Sigmoid colon (tissue), 7 donors: ENCODE data around the gene TCF12. TPM values are rescaled to one million over a fixed set of nuclear protein-coding genes. Genes with fewer than 3 reads are reported as not detected.

Source experiments
- DNase-seq: peaks from one replicate; pipeline ENCODE4 v3.0.0-alpha.2; 2019
- H3K27ac ChIP-seq, 4 donors: fragments of 200-600 bp; sonication (generic); one replicate each; pipeline ENCODE4 v1.5.1; 2016 to 2019; ENCODE audit warnings: mild to moderate bottlenecking in 1 of 4
- H3K27me3 ChIP-seq, 3 donors: fragments of 200-600 bp; sonication (generic); one replicate each; pipeline ENCODE4 v1.5.1; 2019; ENCODE audit warnings: mild to moderate bottlenecking in 1 of 3
- H3K36me3 ChIP-seq, 4 donors: fragments of 200-600 bp; sonication (generic); one replicate each; pipeline ENCODE4 v1.5.1; 2016 to 2019
- H3K4me1 ChIP-seq, 4 donors: fragments of 200-600 bp; sonication (generic); one replicate each; pipeline ENCODE4 v1.5.1; 2017 to 2019
- H3K4me3 ChIP-seq, 4 donors: fragments of 200-600 bp; sonication (generic); one replicate each; pipeline ENCODE4 v1.5.1; 2017 to 2019; ENCODE audit warnings: mild to moderate bottlenecking in 2 of 4, moderate library complexity in 1 of 4
- H3K9me3 ChIP-seq, 4 donors: fragments of 200-600 bp in 3 of 4; sonication (generic) in 3 of 4; one replicate each; pipeline versions ENCODE4 v1.5.1 to v1.6.1; 2013 to 2019
- EP300 ChIP-seq, 4 donors: sonication (generic); formaldehyde crosslinking; IDR thresholded peaks; one replicate each; pipeline ENCODE4 v1.6.1; 2017; ENCODE audit warnings: antibody characterized with exemption in 4 of 4
- POLR2A ChIP-seq, 2 donors: fragments of 450-650 bp; IDR thresholded peaks; one replicate each; pipeline ENCODE4 v1.6.1; 2016; ENCODE audit warnings: antibody characterized with exemption in 2 of 2, mild to moderate bottlenecking in 2 of 2, moderate library complexity in 2 of 2
- POLR2AphosphoS5 ChIP-seq, 4 donors: sonication (generic); formaldehyde crosslinking; IDR thresholded peaks; one replicate each; pipeline ENCODE4 v1.6.1; 2017; ENCODE audit warnings: antibody characterized with exemption in 4 of 4
- WGBS, 2 donors: extraction: QIAGEN DNeasy Blood & Tissue Kit; methylation state at CpG; one replicate each; pipeline ENCODE4 v1.1.7; 2013; 5-methylcytosine and 5-hydroxymethylcytosine counted together
- intact Hi-C: fragments of 100-400 bp; cut with DNase I; formaldehyde crosslinking; loops from one replicate; pipeline ENCODE4 v1.15.1; 2023
- polyA plus RNA-seq, 3 donors: library from polyadenylated mRNA; stranded (reverse); fragments of 200-250 nt; gene quantifications; one replicate each; pipeline ENCODE4 v1.2.3, GENCODE V29; 2013
- total RNA-seq, 4 donors: library from RNA; depleted of rRNA; stranded (reverse); fragments of >200 nt; gene quantifications; one replicate each; pipeline ENCODE4 v1.1.0, GENCODE V29; 2016
- TF ChIP-seq, protein P1 (sequence below), 4 experiments: fragments of 450-650 bp in 3 of 4; fragments of 200-600 bp in 1 of 4; IDR thresholded peaks; one replicate each; pipeline ENCODE4 v1.5.1; 2016 to 2019; ENCODE audit warnings: antibody characterized with exemption in 4 of 4, mild to moderate bottlenecking in 3 of 4, moderate library complexity in 2 of 4
- donor health status: healthy with polysubstance abuse.
- donor health status: Bipolar disorder and iron deficiency.
- donor health status: healthy.

Gene TCF12
- total and polyA plus RNA-seq, 7 donors = 13.2 to 147 (median 77.8) TPM

DNA sequence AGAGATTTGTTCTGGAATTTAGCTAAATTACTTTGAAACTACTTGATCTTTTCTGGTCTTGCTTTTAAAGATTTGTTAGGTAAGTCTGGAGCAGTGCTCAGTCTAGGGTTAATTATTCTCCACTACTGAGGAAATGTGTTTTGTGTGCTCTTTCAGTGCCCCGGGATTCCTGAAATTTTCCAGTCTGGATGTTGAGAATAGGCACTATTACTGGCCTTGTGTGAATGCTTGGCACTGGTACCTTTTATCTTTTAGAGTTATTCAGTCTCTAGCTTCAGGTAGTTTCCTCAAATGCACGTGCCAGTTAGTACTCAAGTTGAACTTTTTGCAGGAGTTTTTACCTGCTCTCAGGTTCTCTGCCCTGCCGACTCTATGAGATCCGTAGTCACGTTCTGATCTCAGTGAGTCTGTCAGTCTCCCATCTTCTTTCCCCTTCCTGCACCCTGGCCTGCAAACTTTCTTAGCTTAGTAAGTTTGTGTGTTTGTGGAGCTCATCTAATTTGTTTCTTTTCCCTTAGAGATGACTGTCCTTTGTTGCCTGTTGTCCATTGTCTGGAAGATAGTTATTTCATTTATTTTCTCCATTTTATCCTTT lies 39.5 kb downstream of the TCF12 start:
- peaks cover 0 to 3% (median 1%) of the 10 kb centered on the region in 4 donors for H3K9me3 ChIP-seq
- H3K4me3 ChIP-seq = no peak overlapping the region
- H3K27me3 ChIP-seq = no peaks in the 10 kb centered on the region
- WGBS, 2 donors = 77 to 82% methylated on average over 5 of the region's 5 CpGs
- peaks cover 0 to 20% (median 8%) of the 10 kb centered on the region in 4 donors for H3K4me1 ChIP-seq
- no peak overlapping the region for H3K27ac ChIP-seq
- H3K36me3 ChIP-seq = no peaks in the 10 kb centered on the region
- DNase-seq = no peak
- no peak for TF ChIP-seq POLR2A (IDR thresholded peaks at IDR 0.05)
- TF ChIP-seq, protein P1, sequence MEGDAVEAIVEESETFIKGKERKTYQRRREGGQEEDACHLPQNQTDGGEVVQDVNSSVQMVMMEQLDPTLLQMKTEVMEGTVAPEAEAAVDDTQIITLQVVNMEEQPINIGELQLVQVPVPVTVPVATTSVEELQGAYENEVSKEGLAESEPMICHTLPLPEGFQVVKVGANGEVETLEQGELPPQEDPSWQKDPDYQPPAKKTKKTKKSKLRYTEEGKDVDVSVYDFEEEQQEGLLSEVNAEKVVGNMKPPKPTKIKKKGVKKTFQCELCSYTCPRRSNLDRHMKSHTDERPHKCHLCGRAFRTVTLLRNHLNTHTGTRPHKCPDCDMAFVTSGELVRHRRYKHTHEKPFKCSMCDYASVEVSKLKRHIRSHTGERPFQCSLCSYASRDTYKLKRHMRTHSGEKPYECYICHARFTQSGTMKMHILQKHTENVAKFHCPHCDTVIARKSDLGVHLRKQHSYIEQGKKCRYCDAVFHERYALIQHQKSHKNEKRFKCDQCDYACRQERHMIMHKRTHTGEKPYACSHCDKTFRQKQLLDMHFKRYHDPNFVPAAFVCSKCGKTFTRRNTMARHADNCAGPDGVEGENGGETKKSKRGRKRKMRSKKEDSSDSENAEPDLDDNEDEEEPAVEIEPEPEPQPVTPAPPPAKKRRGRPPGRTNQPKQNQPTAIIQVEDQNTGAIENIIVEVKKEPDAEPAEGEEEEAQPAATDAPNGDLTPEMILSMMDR (IDR thresholded peaks at IDR 0.05) = no peak
- no peak for TF ChIP-seq POLR2AphosphoS5 (IDR thresholded peaks at IDR 0.05)
- TF ChIP-seq EP300 (IDR thresholded peaks at IDR 0.05) = no peak
- intact Hi-C loops = no loop called here

DNA sequence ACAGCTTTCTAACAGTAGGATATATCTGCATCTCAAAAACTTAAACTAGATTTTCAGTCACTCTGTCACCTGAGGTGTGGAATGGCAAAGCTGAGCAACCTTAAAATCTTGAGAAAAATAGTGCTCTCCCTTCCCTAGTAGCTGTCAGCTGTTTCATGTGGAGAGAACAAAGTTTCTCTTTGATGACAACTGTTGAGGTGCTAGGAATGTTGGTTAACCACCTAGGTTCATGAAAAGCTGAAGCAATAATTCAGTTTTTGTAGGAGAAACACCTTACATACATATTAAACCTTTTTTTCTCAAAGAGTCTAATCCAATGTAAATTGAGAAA lies 40.8 kb downstream of the TCF12 start:
- no peak overlapping the region for H3K4me3 ChIP-seq
- intact Hi-C loops = no loop called here

DNA sequence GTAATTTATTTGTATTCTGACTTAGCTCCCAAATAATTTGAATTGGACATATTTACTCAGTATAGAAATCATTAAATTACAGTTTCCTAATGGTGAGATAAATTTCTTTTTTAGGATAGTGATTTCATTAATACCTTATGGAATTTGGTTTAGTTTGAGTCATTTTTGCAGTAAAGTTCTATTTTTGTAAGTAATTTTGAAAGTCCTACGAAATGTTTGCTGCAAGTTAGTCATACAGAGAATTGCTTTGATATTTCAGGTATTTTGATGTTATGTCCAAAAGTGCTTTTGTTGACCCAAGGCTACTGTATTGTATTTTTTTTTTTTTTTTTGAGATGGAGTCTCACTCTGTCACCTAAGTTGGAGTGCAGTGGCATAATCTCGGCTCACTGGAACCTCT lies 41.7 kb downstream of the TCF12 start:
- Histone ChIP-seq H3K4me3 (no peak overlapping the region), H3K4me1 (peaks cover 0 to 36% (median 25%) of the 10 kb centered on the region in 4 donors), H3K27ac (no peak overlapping the region), H3K9me3 (peaks cover 0 to 3% (median 1%) of the 10 kb centered on the region in 4 donors), H3K27me3 (no peaks in the 10 kb centered on the region), H3K36me3 (no peaks in the 10 kb centered on the region)
- WGBS, 2 donors = 94 to 96% methylated on average over 2 of the region's 2 CpGs
- intact Hi-C loops = no loop called here
- TF ChIP-seq, protein P1 (IDR thresholded peaks at IDR 0.05) = no peak
- no peak for TF ChIP-seq POLR2AphosphoS5 (IDR thresholded peaks at IDR 0.05)
- no peak for TF ChIP-seq POLR2A (IDR thresholded peaks at IDR 0.05)
- no peak for TF ChIP-seq EP300 (IDR thresholded peaks at IDR 0.05)
- DNase-seq = no peak

More for the DNA sequence above, 40.8 kb downstream of the TCF12 start:
- Histone ChIP-seq H3K9me3 (peaks cover 0 to 3% (median 1%) of the 10 kb centered on the region in 4 donors), H3K36me3 (no peaks in the 10 kb centered on the region), H3K27me3 (no peaks in the 10 kb centered on the region), H3K4me1 (peaks cover 0 to 33% (median 20%) of the 10 kb centered on the region in 4 donors), H3K27ac (no peak overlapping the region)
- no peak for DNase-seq
- TF ChIP-seq, protein P1 (IDR thresholded peaks at IDR 0.05) = no peak
- TF ChIP-seq POLR2AphosphoS5 (IDR thresholded peaks at IDR 0.05) (no peak), EP300 (IDR thresholded peaks at IDR 0.05) (no peak), POLR2A (IDR thresholded peaks at IDR 0.05) (no peak)

DNA sequence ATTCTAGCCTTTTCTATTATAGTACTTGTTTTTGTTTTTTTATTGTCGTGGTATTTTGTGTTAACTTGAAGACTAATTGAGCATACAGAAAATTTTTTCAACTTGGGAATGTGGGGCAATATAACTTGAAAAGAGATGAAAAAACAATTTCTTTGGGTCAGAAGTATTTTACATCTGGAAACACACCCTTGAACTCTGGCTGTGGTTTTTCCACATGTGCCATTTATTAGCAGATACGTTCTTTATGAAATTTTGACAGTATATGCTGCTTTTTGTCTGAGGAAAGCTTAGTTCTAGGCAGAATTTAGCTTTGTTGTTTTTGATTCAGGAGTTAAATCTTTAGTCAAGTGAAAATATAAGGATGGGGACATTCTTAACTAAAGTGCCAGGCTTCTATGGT lies 44.7 kb downstream of the TCF12 start:
- H3K27me3 ChIP-seq = no peaks in the 10 kb centered on the region
- no peak for DNase-seq
- TF ChIP-seq, protein P1 (IDR thresholded peaks at IDR 0.05) = no peak
- no peak for TF ChIP-seq POLR2A (IDR thresholded peaks at IDR 0.05)
- no peak for TF ChIP-seq POLR2AphosphoS5 (IDR thresholded peaks at IDR 0.05)
- no peak for TF ChIP-seq EP300 (IDR thresholded peaks at IDR 0.05)
- peaks cover 0 to 41% (median 31%) of the 10 kb centered on the region in 4 donors for H3K4me1 ChIP-seq
- H3K9me3 ChIP-seq = no peaks in the 10 kb centered on the region
- H3K4me3 ChIP-seq = no peak overlapping the region
- H3K36me3 ChIP-seq = no peaks in the 10 kb centered on the region
- intact Hi-C loops = no loop called here
- H3K27ac ChIP-seq = no peak overlapping the region
- WGBS, 2 donors = 86 to 88% methylated on average over 2 of the region's 2 CpGs

DNA sequence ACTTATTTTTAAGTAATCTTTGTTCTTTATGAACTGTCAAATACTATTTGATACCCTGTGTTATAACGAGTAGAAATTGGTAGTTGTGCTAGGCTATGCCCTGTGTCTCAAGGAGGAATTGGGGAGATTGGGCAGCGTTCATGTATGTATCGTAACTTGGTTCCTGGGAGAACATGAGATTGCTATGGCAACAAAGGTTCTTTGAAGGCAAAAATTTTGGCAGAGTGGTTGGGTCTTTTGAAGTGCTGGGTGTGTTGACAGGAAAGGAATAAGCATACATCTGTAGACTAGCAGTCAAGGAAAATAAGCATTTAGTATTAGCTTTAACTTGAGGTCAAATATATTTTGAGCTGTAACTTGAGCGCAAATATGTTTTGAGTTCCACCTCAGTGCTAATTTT lies 45.3 kb downstream of the TCF12 start:
- intact Hi-C loops = no loop called here
- Histone ChIP-seq H3K36me3 (no peaks in the 10 kb centered on the region), H3K4me1 (peaks cover 0 to 46% (median 27%) of the 10 kb centered on the region in 4 donors), H3K27ac (no peak overlapping the region), H3K4me3 (no peak overlapping the region), H3K9me3 (no peaks in the 10 kb centered on the region), H3K27me3 (no peaks in the 10 kb centered on the region)
- no peak for DNase-seq
- TF ChIP-seq POLR2AphosphoS5 (IDR thresholded peaks at IDR 0.05) = no peak
- TF ChIP-seq, protein P1 (IDR thresholded peaks at IDR 0.05) = no peak
- TF ChIP-seq EP300 (IDR thresholded peaks at IDR 0.05) = no peak
- TF ChIP-seq POLR2A (IDR thresholded peaks at IDR 0.05) = no peak
- 80 to 91% methylated on average over 4 of the region's 4 CpGs for WGBS, 2 donors
